GM12878 (cell line): ENCODE measurements around the gene FGFR2. TPM values are rescaled to one million over a fixed set of nuclear protein-coding genes. Genes with fewer than 3 reads are reported as not detected.
"Not testable (repeated sequence)": the region's sequence is repeated elsewhere in the genome, so short reads cannot be mapped to it uniquely, and the experiment has no call there.

Source experiments
- ATAC-seq: fragments of 200-7000 bp; cut with Tn5 transposase; 3 replicates; pipeline ENCODE4 v1.9.1; 2020; ENCODE audit warnings: mild to moderate bottlenecking, moderate library complexity
- BruUV-seq: library from RNA; stranded (reverse); fragments of 400-500 nt; replicated peaks from 2 replicates; lab custom pipeline; 2021; lab: Mats Ljungman, UMichigan
- CTCF ChIA-PET: fragments of 300-600 bp; sonication (Branson Sonifier 250); formaldehyde crosslinking; extraction: SDS; loops from one replicate; lab custom pipeline; 2021; ENCODE audit warnings: inconsistent platforms; lab: Yijun Ruan, JAX
- POLR2A ChIA-PET: fragments of 350-600 bp; formaldehyde crosslinking; extraction: SDS; loops from one replicate; lab custom pipeline; 2021; ENCODE audit warnings: inconsistent platforms; lab: Charles Lee
- RAD21 ChIA-PET: fragments of 300-600 bp; sonication (Branson Sonifier 250); formaldehyde crosslinking; loops from one replicate; lab custom pipeline; 2023; ENCODE audit warnings: antibody characterized with exemption; ENCODE audit not compliant: unreplicated experiment; lab: Charles Lee
- SMC1A ChIA-PET: fragments of 300-600 bp; sonication (Branson Sonifier 250); formaldehyde crosslinking; loops from one replicate; lab custom pipeline; 2023; ENCODE audit not compliant: unreplicated experiment, uncharacterized antibody; lab: Charles Lee
- DNase-seq: peaks from one replicate; pipeline ENCODE4 v3.0.0-alpha.2; 2011; ENCODE audit warnings: low read depth, low spot score
- FAIRE-seq: peaks from 3 replicates; lab custom pipeline; 2011; peaks lifted over from hg19 to GRCh38; lab: Jason Lieb, UNC
- H2AFZ ChIP-seq: 2 replicates; pipeline ENCODE4 v1.6.0; 2011; ENCODE audit warnings: low read depth, low read length, control low read depth; ENCODE audit not compliant: control insufficient read depth
- H3K27ac ChIP-seq: 2 replicates; pipeline ENCODE4 v1.5.1; 2011; ENCODE audit warnings: control low read depth; ENCODE audit not compliant: control insufficient read depth, insufficient read depth
- H3K27me3 ChIP-seq, 2 experiments: replicated peaks in 1 of 2; 2 replicates each; pipeline versions ENCODE4 v1.6.0 to v1.6.1; 2011; ENCODE audit warnings: low read length in 1 of 2; ENCODE audit not compliant: control insufficient read depth in 2 of 2, insufficient read depth in 2 of 2
- H3K36me3 ChIP-seq, 2 experiments: 2 replicates each; pipeline ENCODE4 v1.5.1; 2011; ENCODE audit warnings: low read length in 1 of 2; ENCODE audit not compliant: control insufficient read depth in 2 of 2, insufficient read depth in 2 of 2
- H3K4me1 ChIP-seq: 2 replicates; pipeline ENCODE4 v1.6.1; 2011; ENCODE audit warnings: mild to moderate bottlenecking, low read length, moderate library complexity, mixed read lengths; ENCODE audit not compliant: control insufficient read depth, insufficient read depth
- H3K4me2 ChIP-seq: 2 replicates; pipeline ENCODE4 v1.6.0; 2011; ENCODE audit warnings: control low read depth; ENCODE audit not compliant: control insufficient read depth, insufficient read depth
- H3K4me3 ChIP-seq: fragments of 200-600 bp; sonication (generic); 2 replicates; pipeline ENCODE4 v1.5.1; 2016
- H3K79me2 ChIP-seq: 2 replicates; pipeline ENCODE4 v1.6.0; 2011; ENCODE audit warnings: low read length; ENCODE audit not compliant: control insufficient read depth, insufficient read depth
- H3K9ac ChIP-seq: 2 replicates; pipeline ENCODE4 v1.8.0; 2011; ENCODE audit warnings: low read length, control low read depth, mixed read lengths; ENCODE audit not compliant: control insufficient read depth, insufficient read depth
- H3K9me3 ChIP-seq: replicated peaks from 3 replicates; pipeline ENCODE4 v1.5.1; 2011; ENCODE audit warnings: mild to moderate bottlenecking, low read length; ENCODE audit not compliant: control insufficient read depth, insufficient read depth
- H4K20me1 ChIP-seq: 2 replicates; pipeline ENCODE4 v1.6.0; 2011; ENCODE audit not compliant: control insufficient read depth, insufficient read depth
- KDM1A ChIP-seq: fragments of 200-600 bp; sonication (generic); IDR thresholded peaks from 2 replicates; pipeline ENCODE4 v1.6.1; 2016; ENCODE audit warnings: borderline replicate concordance
- MLLT1 ChIP-seq: fragments of 450-650 bp; IDR thresholded peaks from 2 replicates; pipeline ENCODE4 v1.6.1; 2016; ENCODE audit warnings: mild to moderate bottlenecking
- PML ChIP-seq: IDR thresholded peaks from 2 replicates; pipeline ENCODE4 v1.6.1; 2012; ENCODE audit warnings: low read length, inconsistent platforms
- SMC3 ChIP-seq: IDR thresholded peaks from 2 replicates; pipeline ENCODE4 v1.6.1; 2011; ENCODE audit warnings: low read length, improper control_type of control experiment, borderline replicate concordance
- ZBTB40 ChIP-seq: fragments of 450-650 bp; IDR thresholded peaks from 2 replicates; pipeline ENCODE4 v1.6.1; 2016; ENCODE audit warnings: mild to moderate bottlenecking, moderate library complexity, borderline replicate concordance
- WGBS: methylation state at CpG from one replicate; pipeline ENCODE4 v1.1.6; 2016; ENCODE audit warnings: low lambda C conversion rate; ENCODE audit not compliant: insufficient replicate concordance, insufficient coverage; ENCODE audit errors: missing lambda C conversion rate; 5-methylcytosine and 5-hydroxymethylcytosine counted together
- in situ Hi-C: fragments of 300-500 bp; cut with MboI; formaldehyde crosslinking; loops from 9 replicates; pipeline ENCODE4 v1.14.3; 2018; ENCODE audit warnings: mixed read lengths
- intact Hi-C: fragments of 100-400 bp; cut with micrococcal nuclease; formaldehyde crosslinking; loops from one replicate; pipeline ENCODE4 v1.14.2; 2022; ENCODE audit not compliant: unreplicated experiment
- polyA plus RNA-seq, 11 experiments: library from polyadenylated mRNA; depleted of rRNA in 4 of 11; unstranded in 6 of 11; stranded (reverse) in 5 of 11; fragments of >200 nt; fragmentation: Nextera tagmentation in 4 of 11; fragmentation: Illumina TruSeq in 1 of 11; extraction: Ambion mirVana in 4 of 11; extraction: Trizol in 1 of 11; gene quantifications; 1 replicate in 1 of 11; 2 replicates in 10 of 11; pipeline versions ENCODE4 v1.2.1 to v1.2.3, GENCODE V29; 2011 to 2016; ENCODE audit warnings: inconsistent platforms in 2 of 11, missing spikeins in 2 of 11, low read depth in 1 of 11
- total RNA-seq, 4 experiments: library from RNA; depleted of rRNA in 3 of 4; stranded (reverse); fragments of >200 nt in 3 of 4; fragmentation: Illumina TruSeq in 1 of 4; extraction: Trizol in 1 of 4; gene quantifications; 2 replicates each; pipeline versions ENCODE4 v1.2.1 to v1.2.3, GENCODE V29; 2013 to 2021
- TF ChIP-seq, protein P1 (sequence below): fragments of 450-650 bp; conservative IDR thresholded peaks from 2 replicates; pipeline ENCODE4 v1.6.1; 2017; ENCODE audit warnings: mild to moderate bottlenecking, moderate library complexity

FGFR2 gene
- total and polyA plus RNA-seq, 10 of the 15 experiments (the other 5 are each of a cell fraction or from before 2014, with no cell fraction given): 0.04 to 0.15 TPM; not detected in 8

- TF ChIP-seq MLLT1: no peak
- TF ChIP-seq, all 136 proteins: peak for 0
Measured at GRCh38 chr10:121556455-121556854, 41.8 kb downstream of the FGFR2 start (continued).

DNA sequence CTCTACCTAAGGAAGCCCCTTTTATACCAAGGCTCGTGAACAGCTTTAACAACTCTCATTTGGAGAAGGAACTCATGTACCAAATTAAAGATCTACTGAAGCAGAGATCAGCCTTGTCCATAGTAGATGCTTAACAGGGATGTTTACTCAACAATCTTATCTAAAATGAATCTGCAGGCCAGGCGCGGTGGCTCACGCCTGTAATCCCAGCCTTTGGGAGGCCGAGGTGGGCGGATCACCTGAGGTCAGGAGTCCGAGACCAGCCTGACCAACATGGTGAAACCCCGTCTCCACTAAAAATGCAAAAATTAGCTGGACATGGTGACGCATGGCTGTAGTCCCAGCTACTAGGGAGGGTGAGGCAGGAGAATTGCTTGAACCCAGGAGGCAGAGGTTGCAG lies 43.3 kb downstream of the FGFR2 start:
- FAIRE-seq, CTCF ChIA-PET, H3K4me2 ChIP-seq, in situ Hi-C loops, H3K9me3 ChIP-seq, H3K9ac ChIP-seq, ATAC-seq, H3K27me3 ChIP-seq, H3K79me2 ChIP-seq, H4K20me1 ChIP-seq, BruUV-seq, H3K4me3 ChIP-seq, POLR2A ChIA-PET, DNase-seq, H3K27ac ChIP-seq, H3K4me1 ChIP-seq, H2AFZ ChIP-seq, H3K36me3 ChIP-seq, intact Hi-C loops, SMC1A ChIA-PET, RAD21 ChIA-PET: not testable (repeated sequence)
- WGBS: 36% methylated on average over 9 of the region's 9 CpGs

DNA sequence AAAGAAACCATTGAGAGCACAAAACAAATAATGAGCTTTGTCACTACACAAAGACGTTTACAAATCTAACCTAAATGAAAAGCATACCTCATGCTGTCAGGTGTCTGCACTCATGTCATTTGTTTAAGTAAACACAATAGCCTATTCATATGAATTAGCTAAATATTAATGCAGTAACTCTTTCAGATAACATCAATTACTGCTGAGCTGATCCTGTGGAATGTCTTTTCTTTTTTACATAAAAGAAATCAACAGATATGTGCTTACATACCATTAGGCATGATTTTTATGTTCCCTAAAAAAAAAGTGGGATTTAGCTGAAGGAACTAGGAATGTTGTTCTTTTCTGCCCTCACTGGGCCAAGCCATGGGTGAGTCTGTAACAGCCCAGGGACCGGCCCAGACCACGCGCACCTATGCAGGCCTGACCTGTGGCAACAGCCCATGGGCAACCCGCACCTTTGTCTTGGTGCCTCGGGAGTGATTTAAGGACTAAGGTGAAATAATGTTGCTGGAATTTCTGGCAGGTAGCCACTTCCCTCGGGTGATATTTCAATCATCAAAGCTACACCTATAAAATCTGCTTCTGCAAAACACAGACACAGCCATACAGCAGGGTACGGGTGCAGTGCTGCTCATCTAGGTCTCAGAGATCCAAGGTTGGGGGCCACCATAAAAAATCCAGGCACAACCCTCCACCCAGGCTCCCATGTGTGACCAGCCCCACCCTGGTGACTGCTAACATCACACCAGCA lies 44.6 kb downstream of the FGFR2 start:
- Histone ChIP-seq H3K27ac (no peak overlapping the region), H3K9me3 (no peaks in the 10 kb centered on the region), H2AFZ (no peak overlapping the region), H3K36me3 (no peaks in the 10 kb centered on the region), H3K4me1 (no peaks in the 10 kb centered on the region), H4K20me1 (no peaks in the 10 kb centered on the region), H3K4me3 (no peak overlapping the region), H3K27me3 (no peaks in the 10 kb centered on the region), H3K79me2 (no peaks in the 10 kb centered on the region), H3K4me2 (no peak overlapping the region), H3K9ac (no peak overlapping the region)
- FAIRE-seq (no peak), ATAC-seq (no peak), DNase-seq (no peak)
- POLR2A ChIA-PET: no interaction called here
- CTCF ChIA-PET: interaction anchor here (0.9 to 1.0 kb wide), 2 partner anchors 12 to 19 kb away, joined by 3 to 4 read pairs; no protein-coding TSS in a partner anchor
- RAD21 ChIA-PET: no interaction called here
- SMC1A ChIA-PET: no interaction called here
- intact Hi-C loops (no loop called here), in situ Hi-C loops (no loop called here)
- 45% methylated on average over 8 of the region's 8 CpGs for WGBS
- BruUV-seq: no TSS peak
- TF ChIP-seq KDM1A (no peak), PML (no peak), ZBTB40 (no peak), SMC3 (no peak)
- TF ChIP-seq, protein P1, sequence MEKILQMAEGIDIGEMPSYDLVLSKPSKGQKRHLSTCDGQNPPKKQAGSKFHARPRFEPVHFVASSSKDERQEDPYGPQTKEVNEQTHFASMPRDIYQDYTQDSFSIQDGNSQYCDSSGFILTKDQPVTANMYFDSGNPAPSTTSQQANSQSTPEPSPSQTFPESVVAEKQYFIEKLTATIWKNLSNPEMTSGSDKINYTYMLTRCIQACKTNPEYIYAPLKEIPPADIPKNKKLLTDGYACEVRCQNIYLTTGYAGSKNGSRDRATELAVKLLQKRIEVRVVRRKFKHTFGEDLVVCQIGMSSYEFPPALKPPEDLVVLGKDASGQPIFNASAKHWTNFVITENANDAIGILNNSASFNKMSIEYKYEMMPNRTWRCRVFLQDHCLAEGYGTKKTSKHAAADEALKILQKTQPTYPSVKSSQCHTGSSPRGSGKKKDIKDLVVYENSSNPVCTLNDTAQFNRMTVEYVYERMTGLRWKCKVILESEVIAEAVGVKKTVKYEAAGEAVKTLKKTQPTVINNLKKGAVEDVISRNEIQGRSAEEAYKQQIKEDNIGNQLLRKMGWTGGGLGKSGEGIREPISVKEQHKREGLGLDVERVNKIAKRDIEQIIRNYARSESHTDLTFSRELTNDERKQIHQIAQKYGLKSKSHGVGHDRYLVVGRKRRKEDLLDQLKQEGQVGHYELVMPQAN: no peak
